ENCODE measurements around the gene IL19. TPM values are rescaled to one million over a fixed set of nuclear protein-coding genes. Genes with fewer than 3 reads are reported as not detected.

IL19 gene
- total RNA-seq, 4 donors from 2014 or later: not detected

GRCh38 chr1:206883876-206884275, 113.3 kb downstream of the IL19 start:
- peaks cover 0 to 2% of the 10 kb centered on the region in 2 donors for H3K27me3 ChIP-seq
- no peak for DNase-seq (ENCODE audit: low spot score in 2 of 2)

GRCh38 chr1:206885341-206886060, 114.9 kb downstream of the IL19 start:
- no peak for TF ChIP-seq EP300 (IDR thresholded peaks at IDR 0.05)
- no peak for TF ChIP-seq POLR2A (IDR thresholded peaks at IDR 0.05)
- TF ChIP-seq CTCF (IDR thresholded peaks at IDR 0.05): no peak
- H3K27ac ChIP-seq: no peak overlapping the region
- no peaks in the 10 kb centered on the region for H3K36me3 ChIP-seq
- DNase-seq (ENCODE audit: low spot score in 2 of 2): no peak
- H3K9me3 ChIP-seq: no peaks in the 10 kb centered on the region
- no peak overlapping the region for H3K4me3 ChIP-seq
- H3K27me3 ChIP-seq: peaks cover 0 to 11% of the 10 kb centered on the region in 2 donors
- 83 to 86% methylated on average over 3 of the region's 3 CpGs for WGBS, 2 donors
- no peaks in the 10 kb centered on the region for H3K4me1 ChIP-seq

More at GRCh38 chr1:206883876-206884275, 113.3 kb downstream of the IL19 start:
- H3K9me3 ChIP-seq: peaks cover 0 to 7% (median 0%) of the 10 kb centered on the region in 4 donors
- no peaks in the 10 kb centered on the region for H3K4me1 ChIP-seq
- TF ChIP-seq POLR2A (IDR thresholded peaks at IDR 0.05) (no peak), EP300 (IDR thresholded peaks at IDR 0.05) (no peak), CTCF (IDR thresholded peaks at IDR 0.05) (no peak)
- H3K4me3 ChIP-seq: no peak overlapping the region
- WGBS, 2 donors: 86 to 94% methylated on average over 2 of the region's 2 CpGs
- no peaks in the 10 kb centered on the region for H3K36me3 ChIP-seq
- no peak overlapping the region for H3K27ac ChIP-seq

GRCh38 chr1:206886831-206887230, 116.3 kb downstream of the IL19 start:
- H3K4me3 ChIP-seq: no peak overlapping the region
- 88 to 92% methylated on average over 1 of the region's 1 CpG for WGBS, 2 donors
- H3K36me3 ChIP-seq: no peaks in the 10 kb centered on the region
- H3K9me3 ChIP-seq: no peaks in the 10 kb centered on the region
- H3K27ac ChIP-seq: no peak overlapping the region
- DNase-seq (ENCODE audit: low spot score in 2 of 2): no peak
- peaks cover 0 to 13% of the 10 kb centered on the region in 2 donors for H3K27me3 ChIP-seq
- TF ChIP-seq CTCF (IDR thresholded peaks at IDR 0.05): no peak
- no peak for TF ChIP-seq POLR2A (IDR thresholded peaks at IDR 0.05)
- TF ChIP-seq EP300 (IDR thresholded peaks at IDR 0.05): no peak
- no peaks in the 10 kb centered on the region for H3K4me1 ChIP-seq

GRCh38 chr1:206887701-206888100, 117.1 kb downstream of the IL19 start:
- Histone ChIP-seq H3K4me3 (no peak overlapping the region), H3K4me1 (no peaks in the 10 kb centered on the region), H3K27me3 (peaks cover 0 to 13% of the 10 kb centered on the region in 2 donors), H3K36me3 (no peaks in the 10 kb centered on the region), H3K27ac (no peak overlapping the region), H3K9me3 (no peaks in the 10 kb centered on the region)
- 67 to 80% methylated on average over 4 of the region's 4 CpGs for WGBS, 2 donors
- DNase-seq (ENCODE audit: low spot score in 2 of 2): no peak
- TF ChIP-seq CTCF (IDR thresholded peaks at IDR 0.05): no peak
- no peak for TF ChIP-seq POLR2A (IDR thresholded peaks at IDR 0.05)
- TF ChIP-seq EP300 (IDR thresholded peaks at IDR 0.05): no peak
